AG09309 (cell line): ENCODE results near the gene IQCF6.

Source experiments
- DNase-seq: peaks from one replicate; pipeline ENCODE4 v3.0.0-alpha.2; 2010; ENCODE audit warnings: low read depth
- H3K4me3 ChIP-seq: 2 replicates; pipeline ENCODE4 v1.5.1; 2011; ENCODE audit warnings: mild to moderate bottlenecking, low read depth, low read length, moderate library complexity; ENCODE audit not compliant: control insufficient read depth
- TF ChIP-seq, protein P1 (sequence below): IDR thresholded peaks from 2 replicates; pipeline ENCODE4 v1.5.1; 2011; ENCODE audit warnings: mild to moderate bottlenecking, low read depth, low read length, inconsistent platforms; ENCODE audit not compliant: insufficient read depth, control insufficient read depth; ENCODE audit errors: missing control alignments

Gene IQCF6

GRCh38 chr3:51734572-51734907 lies 44.5 kb downstream of the IQCF6 start:
- DNase-seq, result no peak
- H3K4me3 ChIP-seq, result no peak overlapping the region
- TF ChIP-seq, protein P1, sequence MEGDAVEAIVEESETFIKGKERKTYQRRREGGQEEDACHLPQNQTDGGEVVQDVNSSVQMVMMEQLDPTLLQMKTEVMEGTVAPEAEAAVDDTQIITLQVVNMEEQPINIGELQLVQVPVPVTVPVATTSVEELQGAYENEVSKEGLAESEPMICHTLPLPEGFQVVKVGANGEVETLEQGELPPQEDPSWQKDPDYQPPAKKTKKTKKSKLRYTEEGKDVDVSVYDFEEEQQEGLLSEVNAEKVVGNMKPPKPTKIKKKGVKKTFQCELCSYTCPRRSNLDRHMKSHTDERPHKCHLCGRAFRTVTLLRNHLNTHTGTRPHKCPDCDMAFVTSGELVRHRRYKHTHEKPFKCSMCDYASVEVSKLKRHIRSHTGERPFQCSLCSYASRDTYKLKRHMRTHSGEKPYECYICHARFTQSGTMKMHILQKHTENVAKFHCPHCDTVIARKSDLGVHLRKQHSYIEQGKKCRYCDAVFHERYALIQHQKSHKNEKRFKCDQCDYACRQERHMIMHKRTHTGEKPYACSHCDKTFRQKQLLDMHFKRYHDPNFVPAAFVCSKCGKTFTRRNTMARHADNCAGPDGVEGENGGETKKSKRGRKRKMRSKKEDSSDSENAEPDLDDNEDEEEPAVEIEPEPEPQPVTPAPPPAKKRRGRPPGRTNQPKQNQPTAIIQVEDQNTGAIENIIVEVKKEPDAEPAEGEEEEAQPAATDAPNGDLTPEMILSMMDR, result no peak

DNA sequence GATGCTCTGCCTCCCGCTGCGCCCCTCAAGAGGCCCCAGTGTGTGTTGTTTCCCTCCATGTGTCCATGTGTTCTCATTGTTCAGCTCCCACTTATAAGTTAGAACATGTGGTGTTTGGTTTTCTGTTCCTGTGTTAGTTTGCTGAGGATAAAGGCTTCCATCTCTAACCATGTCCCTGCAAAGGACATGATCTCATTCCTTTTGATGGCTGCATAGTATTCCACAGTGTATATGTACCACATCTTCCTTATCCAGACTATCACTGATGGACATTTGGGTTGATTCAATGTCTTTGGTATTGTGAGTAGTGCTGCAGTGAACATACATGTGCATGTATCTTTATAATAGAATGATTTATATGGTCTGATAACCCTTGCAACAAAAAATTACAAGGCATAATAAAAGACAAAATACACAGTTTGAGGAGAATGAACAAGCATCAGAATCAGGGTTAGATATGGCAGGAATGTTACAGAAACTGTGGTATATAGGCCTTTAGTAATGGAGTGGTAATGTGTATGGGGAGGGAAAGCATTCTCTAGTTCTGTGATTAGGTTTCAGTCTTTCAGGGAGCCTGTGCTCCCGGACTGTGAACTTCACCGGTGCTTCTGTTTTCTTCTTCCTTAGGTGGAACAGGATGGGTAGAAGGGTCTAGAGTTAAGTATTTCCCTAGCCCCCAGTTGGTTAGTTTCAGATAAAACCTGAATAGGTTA lies 45.0 kb downstream of the IQCF6 start:
- no peak for DNase-seq
- TF ChIP-seq, protein P1, result no peak
- H3K4me3 ChIP-seq, result no peak overlapping the region

- TF ChIP-seq, protein P1, result no peak
- no peak for DNase-seq
- H3K4me3 ChIP-seq, result no peak overlapping the region
Measured at GRCh38 chr3:51729042-51729633, 49.9 kb downstream of the IQCF6 start.
